H1 (cell line): ENCODE results near the gene CEACAM21. TPM values are rescaled to one million over a fixed set of nuclear protein-coding genes. Genes with fewer than 3 reads are reported as not detected.

Experiments used
- ATF2 ChIP-seq: IDR thresholded peaks from 2 replicates; pipeline ENCODE4 v1.6.1; 2012; ENCODE audit warnings: low read length, inconsistent platforms
- POU5F1 ChIP-seq: IDR thresholded peaks from 2 replicates; pipeline ENCODE4 v1.6.1; 2011; ENCODE audit warnings: low read depth, mild to moderate bottlenecking, low read length, moderate library complexity
- polyA plus RNA-seq, 7 experiments: library from polyadenylated mRNA; depleted of rRNA in 3 of 7; stranded (reverse) in 5 of 7; unstranded in 2 of 7; fragments of >200 nt in 5 of 7; fragments of 200-250 nt in 2 of 7; gene quantifications; 1 replicate in 5 of 7; 2 replicates in 1 of 7; 4 replicates in 1 of 7; pipeline versions ENCODE4 v1.2.1 to v1.2.3, GENCODE V29; 2011 to 2013; ENCODE audit warnings: missing spikeins in 2 of 7, mixed read lengths in 2 of 7
- total RNA-seq: library from RNA; stranded (reverse); fragmentation: NEBNext Ultra II Directional; extraction: Animal tissue kit (Norgen Biotek cat#: 25700); gene quantifications from 2 replicates; pipeline ENCODE4 v1.2.1, GENCODE V29; 2021

The CEACAM21 gene
- total and polyA plus RNA-seq, 2 of the 8 experiments (the other 6 are each of a cell fraction or from before 2014, with no cell fraction given): not detected

- no peak for TF ChIP-seq ATF2
- no peak for TF ChIP-seq POU5F1
- TF ChIP-seq, all 59 proteins: peak for 0
These were observed 6.3 kb upstream of the CEACAM21 start (continued) for GRCh38 chr19:41569481-41570150.
